CD4-positive, alpha-beta T cell treated with Interleukin-2 at 100 ng/mL for 4 hours (primary cell): Measurements from ENCODE around the gene NRAP.

ENCODE experiments used
- DNase-seq: peaks from one replicate; pipeline ENCODE4 v3.0.0-alpha.2; 2020; ENCODE audit warnings: low spot score

NRAP gene

GRCh38 chr10:113560071-113560470, 103.8 kb downstream of the NRAP start:
- no peak for DNase-seq

- no peak for DNase-seq
These were observed 105.9 kb downstream of the NRAP start for GRCh38 chr10:113557903-113558321.

GRCh38 chr10:113557424-113557862, 106.4 kb downstream of the NRAP start:
- DNase-seq, result no peak

GRCh38 chr10:113555751-113556150, 108.1 kb downstream of the NRAP start:
- no peak for DNase-seq

- DNase-seq, result no peak
These were observed 108.6 kb downstream of the NRAP start for GRCh38 chr10:113555245-113555644.

- DNase-seq, result no peak
These were observed 109.6 kb downstream of the NRAP start for GRCh38 chr10:113554214-113554613.

GRCh38 chr10:113553149-113553548, 110.7 kb downstream of the NRAP start:
- DNase-seq, result no peak

- DNase-seq, result no peak
These were observed 111.1 kb downstream of the NRAP start, which contains the start of gene HABP2 for GRCh38 chr10:113552701-113553100. Gene HABP2 (plus strand): TSS chr10:113553053. CDS start chr10:113553122, 69 bp downstream.

GRCh38 chr10:113552014-113552413, 111.8 kb downstream of the NRAP start:
- no peak for DNase-seq

- no peak for DNase-seq
These were observed 113.5 kb downstream of the NRAP start for GRCh38 chr10:113550365-113550764.

GRCh38 chr10:113549856-113550255, 114.0 kb downstream of the NRAP start:
- DNase-seq, result no peak

GRCh38 chr10:113547426-113547825, 116.4 kb downstream of the NRAP start:
- DNase-seq, result no peak

- no peak for DNase-seq
These were observed 119.4 kb downstream of the NRAP start for GRCh38 chr10:113544392-113544791.

GRCh38 chr10:113543107-113543955, 120.5 kb downstream of the NRAP start:
- no peak for DNase-seq

- DNase-seq, result no peak
These were observed 122.3 kb downstream of the NRAP start for GRCh38 chr10:113541549-113541927.

GRCh38 chr10:113540845-113541548, 122.8 kb downstream of the NRAP start:
- no peak for DNase-seq

- DNase-seq, result no peak
These were observed 124.1 kb downstream of the NRAP start for GRCh38 chr10:113539789-113540188.
